Measurements from ENCODE around the gene SP6.

- TF ChIP-seq CTCF (IDR thresholded peaks at IDR 0.05; ENCODE audit: borderline replicate concordance, extremely low read depth, low read length, poor library complexity, severe bottlenecking) (no peak), EZH2 (IDR thresholded peaks at IDR 0.05; ENCODE audit: borderline replicate concordance, low read depth, low read length, severe bottlenecking) (no peak)
Observed at GRCh38 chr17:47838636-47839035, 12.3 kb downstream of the SP6 start.
